Stimulated activated CD8-positive, alpha-beta memory T cell treated with anti-CD3 and anti-CD28 coated beads, Interleukin-15, amount 100 ng/mL, for 48 hours (primary cell): ENCODE results near the gene NTNG1.
"Not testable (repeated sequence)": the region's sequence is repeated elsewhere in the genome, so short reads cannot be mapped to it uniquely, and the experiment has no call there.

Experiments used
- DNase-seq, 2 donors: peaks; one replicate each; pipeline ENCODE4 v3.0.0-alpha.2; 2020; ENCODE audit warnings: low read depth in 2 of 2

Gene NTNG1

GRCh38 chr1:107140703-107141490, at the start of gene NTNG1:
Gene NTNG1, plus strand, starts transcription at chr1:107141039.
- DNase-seq, result no peak

- DNase-seq, result no peak
These were observed 49.4 kb upstream of the NTNG1 start for GRCh38 chr1:107091418-107091817.

GRCh38 chr1:107093395-107093794, 47.4 kb upstream of the NTNG1 start:
- not testable (repeated sequence) for DNase-seq

DNA sequence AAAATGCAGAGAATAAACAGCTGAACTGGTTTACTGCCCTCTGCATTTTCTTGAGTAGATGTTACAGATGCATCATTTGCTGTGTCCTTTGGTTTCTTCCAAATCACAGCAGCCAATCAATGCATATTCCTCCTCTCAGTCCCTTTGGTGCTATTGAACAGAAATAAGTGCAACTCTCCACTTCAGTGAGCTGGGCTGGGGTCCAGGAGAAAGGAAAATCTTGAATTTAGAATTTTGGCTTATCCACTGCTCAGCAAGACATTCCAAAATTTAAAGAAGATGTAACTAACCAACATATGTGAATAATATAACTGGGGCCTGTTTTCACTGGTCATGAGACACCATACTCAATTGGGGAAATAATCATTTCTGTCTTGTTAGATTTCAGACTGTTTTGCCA, 45.2 kb upstream of the NTNG1 start:
- no peak for DNase-seq

GRCh38 chr1:107096690-107097089, 44.1 kb upstream of the NTNG1 start:
- DNase-seq, result no peak

GRCh38 chr1:107098961-107099360, 41.9 kb upstream of the NTNG1 start:
- DNase-seq, result no peak

DNA sequence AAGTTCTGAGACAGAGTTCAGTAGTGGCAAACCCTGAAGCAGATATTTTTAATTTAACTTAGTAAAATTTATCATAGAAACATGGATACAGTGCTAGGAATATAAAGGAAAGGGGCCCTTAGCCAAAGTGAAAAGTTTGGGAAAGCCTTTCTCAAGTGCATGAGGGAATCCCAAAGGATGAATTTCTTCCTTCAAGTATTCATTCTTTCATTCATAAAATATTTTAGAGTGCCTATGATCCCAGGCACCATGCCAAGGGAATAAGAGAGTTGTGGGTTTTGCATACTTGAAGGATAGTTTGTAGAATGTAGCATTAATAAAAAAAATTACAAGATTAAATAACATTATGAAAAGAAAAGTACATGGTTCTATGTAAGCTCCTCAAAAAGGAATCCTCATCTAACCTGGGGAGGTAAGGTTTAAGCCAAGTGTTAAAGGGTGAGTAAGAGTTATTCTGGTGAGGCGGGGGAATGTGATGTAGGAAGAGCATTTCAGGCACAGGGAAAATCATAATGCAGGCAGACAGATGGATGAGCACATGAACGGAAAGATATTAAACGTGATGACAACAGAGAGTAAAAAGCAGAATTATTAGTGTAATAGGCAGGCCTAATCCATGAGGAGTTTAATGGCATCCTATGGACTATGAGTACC, 40.4 kb upstream of the NTNG1 start:
- DNase-seq, result no peak

DNA sequence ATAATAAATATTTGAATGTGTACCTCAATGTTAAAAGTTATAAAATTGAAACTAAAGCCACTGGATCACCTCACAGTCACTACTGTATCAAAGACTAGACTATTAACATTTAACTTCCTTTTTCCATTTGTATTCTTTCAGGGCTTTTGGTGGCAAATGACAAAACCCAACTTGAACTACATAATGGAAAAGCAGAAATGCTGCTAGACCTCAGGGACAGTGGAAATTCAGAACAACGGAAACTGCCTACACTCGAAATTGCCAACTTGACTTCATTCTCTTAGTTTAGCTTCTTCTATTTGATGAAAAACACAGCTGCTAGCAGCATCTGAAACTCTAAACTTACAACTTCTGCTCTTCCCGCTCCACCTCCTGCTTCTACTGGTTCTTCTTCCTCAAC, 34.9 kb upstream of the NTNG1 start:
- no peak for DNase-seq

DNA sequence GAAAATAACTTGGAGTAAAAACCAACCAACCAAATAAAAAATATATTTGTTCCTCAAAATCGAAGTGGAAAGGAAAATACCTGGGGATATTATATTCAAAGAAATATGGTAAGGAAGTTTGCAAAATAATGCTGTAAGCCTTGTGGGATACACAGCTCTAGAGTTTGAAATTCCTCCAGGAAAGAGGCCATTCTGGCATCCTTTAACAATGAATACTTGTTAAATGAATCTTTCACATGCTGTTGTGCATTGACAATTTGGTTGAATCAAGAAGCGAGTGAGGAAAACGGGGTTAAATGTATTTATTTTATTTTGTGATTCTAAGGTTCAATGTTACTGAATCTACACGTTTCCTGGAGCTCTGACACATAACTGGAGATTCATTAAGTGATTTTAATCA, 30.5 kb upstream of the NTNG1 start:
- no peak for DNase-seq

DNA sequence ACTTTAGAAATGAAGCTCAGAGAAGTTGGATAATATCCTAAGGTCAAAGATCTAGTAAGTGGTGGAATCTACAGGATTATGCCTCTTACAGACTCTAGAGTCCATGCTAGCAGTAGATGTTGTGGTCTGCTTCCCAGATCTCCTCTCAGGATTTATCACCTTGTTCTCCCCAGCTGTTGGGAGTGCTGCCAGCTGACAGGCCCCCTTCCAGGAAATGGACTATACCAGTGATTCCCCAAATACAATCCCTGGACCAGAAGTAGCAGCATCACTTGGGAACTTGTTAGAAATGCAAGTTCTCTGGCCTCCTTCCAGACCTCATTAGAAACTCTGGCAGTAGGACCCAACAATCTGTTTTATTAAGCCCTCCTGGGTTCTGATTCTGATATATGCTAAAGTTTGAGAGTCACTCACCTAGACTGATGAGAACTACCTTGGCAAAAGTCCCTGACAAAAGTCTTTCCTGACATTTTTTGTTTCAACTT, 24.5 kb upstream of the NTNG1 start:
- DNase-seq, result no peak

- DNase-seq, result no peak
These were observed 18.6 kb upstream of the NTNG1 start for GRCh38 chr1:107122225-107122624.

DNA sequence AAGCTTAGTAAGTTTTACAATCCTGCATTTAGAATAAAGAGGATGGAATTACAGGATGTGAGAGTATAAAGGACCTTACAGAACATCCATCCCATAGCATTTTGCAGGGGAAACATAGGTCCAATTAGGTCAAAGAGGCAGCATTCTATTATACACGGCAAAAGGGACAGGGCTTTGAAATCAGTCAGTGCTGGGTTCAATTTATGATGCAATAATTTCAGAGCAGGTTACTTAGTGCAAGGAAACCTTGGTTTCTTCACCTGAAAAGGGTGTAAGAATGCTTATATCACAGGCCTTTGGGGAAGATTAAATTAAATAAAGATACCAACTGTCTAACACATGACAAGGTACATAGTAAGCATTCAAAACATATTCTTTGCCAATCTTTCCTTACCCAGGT, 17.1 kb upstream of the NTNG1 start:
- DNase-seq, result no peak

DNA sequence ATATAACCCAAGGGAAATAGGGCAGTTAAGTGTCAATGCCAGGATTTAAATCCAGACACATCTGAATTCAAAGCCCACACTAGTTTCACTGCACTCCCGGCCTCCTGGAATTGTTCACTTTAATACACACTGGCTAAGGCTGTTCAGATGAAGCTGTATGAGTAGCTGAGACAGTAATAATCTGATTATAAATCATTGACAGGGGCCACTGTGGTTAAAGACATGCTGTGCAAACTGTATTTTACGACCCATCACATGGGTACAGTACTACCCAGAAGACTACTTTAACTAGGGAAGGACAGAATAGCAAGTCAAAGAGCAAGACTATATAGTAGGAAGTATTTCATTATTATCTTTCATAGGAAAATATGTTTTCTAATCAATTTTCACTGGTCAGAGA, 16.1 kb upstream of the NTNG1 start:
- DNase-seq, result no peak

GRCh38 chr1:107132195-107132594, 8.6 kb upstream of the NTNG1 start:
- no peak for DNase-seq

DNA sequence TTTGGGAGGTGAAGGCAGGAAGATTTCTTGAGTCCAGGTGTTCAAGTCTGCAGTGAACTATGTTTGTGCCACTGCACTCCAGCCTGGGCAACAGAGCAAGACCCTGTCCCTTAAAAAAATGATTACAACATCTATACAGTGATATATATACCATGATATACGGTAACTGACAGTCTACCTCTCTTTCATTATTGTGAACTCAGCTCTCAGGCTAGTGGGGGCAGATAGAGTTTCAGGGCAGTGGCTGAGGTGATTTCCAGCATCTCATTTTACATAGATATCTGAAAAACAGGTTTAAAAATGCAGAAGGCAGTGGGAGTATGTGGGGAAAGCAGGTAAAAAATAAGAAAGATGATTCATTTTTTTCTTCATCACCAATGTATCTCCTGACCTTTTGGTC, 8.1 kb upstream of the NTNG1 start:
- no peak for DNase-seq

GRCh38 chr1:107135463-107135862, 5.4 kb upstream of the NTNG1 start:
- DNase-seq, result no peak

DNA sequence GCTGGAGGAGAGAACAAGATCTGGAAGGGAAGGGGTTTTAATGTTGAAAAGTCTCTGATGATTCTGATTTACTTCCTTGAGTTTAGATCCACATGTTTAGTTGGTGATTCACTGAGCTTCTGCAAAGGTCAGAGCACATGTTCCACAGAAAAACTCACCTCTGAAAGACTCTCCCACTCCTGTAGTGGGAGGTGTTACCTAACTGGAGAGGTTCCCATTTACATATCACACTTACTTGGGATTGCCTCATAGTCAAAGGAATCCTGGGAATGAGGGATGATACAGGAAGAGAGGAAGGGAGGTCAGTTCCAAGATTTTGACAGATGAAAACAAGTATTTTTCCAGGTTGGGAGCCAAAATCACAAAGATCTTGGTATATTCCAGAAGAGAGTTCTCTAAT, 2.7 kb upstream of the NTNG1 start:
- no peak for DNase-seq

- no peak for DNase-seq
These were observed 1.9 kb upstream of the NTNG1 start for GRCh38 chr1:107138767-107139445.

- DNase-seq, result no peak
These were observed 771 bp upstream of the NTNG1 start for GRCh38 chr1:107139833-107140702.

GRCh38 chr1:107141491-107142126, 770 bp downstream of the NTNG1 start:
- DNase-seq, result no peak

GRCh38 chr1:107142140-107142542, 1.3 kb downstream of the NTNG1 start:
- no peak for DNase-seq
